GM23338 (cell line): ENCODE data around the gene FAM131B. TPM values are rescaled to one million over a fixed set of nuclear protein-coding genes. Genes with fewer than 3 reads are reported as not detected.

Experiments used
- CREB1 ChIP-seq: fragments of 250-450 bp; sonication (Bioruptor Pico); IDR thresholded peaks from 2 replicates; pipeline ENCODE4 v1.5.0; 2020; ENCODE audit warnings: low read depth, mild to moderate bottlenecking, moderate library complexity
- CTCF ChIP-seq, 2 experiments: fragments of 200-600 bp in 1 of 2; sonication (generic) in 1 of 2; conservative IDR thresholded peaks; 2 replicates each; pipeline versions ENCODE4 v1.5.1 to v1.6.1; 2016 to 2017; ENCODE audit warnings: antibody characterized with exemption in 2 of 2, low read depth in 2 of 2, mild to moderate bottlenecking in 2 of 2, moderate library complexity in 1 of 2
- EZH2 ChIP-seq: fragments of 200-600 bp; sonication (generic); IDR thresholded peaks from one replicate; pipeline ENCODE4 v1.8.0; 2017; ENCODE audit warnings: antibody characterized with exemption, mild to moderate bottlenecking, low read depth; ENCODE audit not compliant: unreplicated experiment
- EZH2phosphoT487 ChIP-seq: fragments of 200-600 bp; sonication (generic); IDR thresholded peaks from one replicate; pipeline ENCODE4 v1.8.1; 2018; ENCODE audit warnings: antibody characterized with exemption; ENCODE audit not compliant: unreplicated experiment
- JUNB ChIP-seq: IDR thresholded peaks from one replicate; pipeline ENCODE4 v1.6.1; 2016; ENCODE audit warnings: antibody characterized with exemption; ENCODE audit not compliant: unreplicated experiment
- NANOG ChIP-seq: IDR thresholded peaks from 2 replicates; pipeline ENCODE4 v1.6.1; 2016; ENCODE audit warnings: antibody characterized with exemption, borderline replicate concordance
- REST ChIP-seq: IDR thresholded peaks from one replicate; pipeline ENCODE4 v1.6.1; 2018; ENCODE audit warnings: antibody characterized with exemption; ENCODE audit not compliant: unreplicated experiment
- ZNF114 ChIP-seq: fragments of 250-450 bp; sonication (Bioruptor Pico); IDR thresholded peaks from 2 replicates; pipeline ENCODE4 v1.5.0; 2020; ENCODE audit warnings: mild to moderate bottlenecking, moderate library complexity
- ZNF331 ChIP-seq: fragments of 250-450 bp; sonication (Bioruptor Pico); IDR thresholded peaks from 2 replicates; pipeline ENCODE4 v1.5.0; 2020; ENCODE audit warnings: low read depth, mild to moderate bottlenecking, moderate library complexity
- ZNF462 ChIP-seq: fragments of 250-450 bp; sonication (Bioruptor Pico); IDR thresholded peaks from 2 replicates; pipeline ENCODE4 v1.5.0; 2020; ENCODE audit warnings: mild to moderate bottlenecking, moderate library complexity
- polyA plus RNA-seq: library from polyadenylated mRNA; unstranded; fragments of >200 nt; fragmentation: Nextera tagmentation; extraction: Ambion mirVana; gene quantifications from 2 replicates; pipeline ENCODE4 v1.2.1, GENCODE V29; 2016
- total RNA-seq: library from RNA; depleted of rRNA; stranded (reverse); fragments of >200 nt; shearing (Covaris generic); gene quantifications from 2 replicates; pipeline ENCODE4 v1.2.3, GENCODE V29; 2014

FAM131B gene
- total and polyA plus RNA-seq, 2 experiments from 2014 or later: 4.7 to 30.2 TPM

GRCh38 chr7:143382126-143382790 is 19.7 kb upstream of the FAM131B start (continued):
- no peak for TF ChIP-seq ZNF462 (CRISPR knock-in tag)
- TF ChIP-seq CTCF (conservative IDR thresholded peaks at IDR 0.05; ENCODE audit: low read depth in 2 of 2): no peak
- TF ChIP-seq EZH2phosphoT487: no peak
- no peak for TF ChIP-seq ZNF114
- no peak for TF ChIP-seq EZH2
- no peak for TF ChIP-seq NANOG
- TF ChIP-seq ZNF331 (CRISPR knock-in tag): no peak
- no peak for TF ChIP-seq JUNB
- TF ChIP-seq REST: no peak
- no peak for TF ChIP-seq CREB1 (CRISPR knock-in tag)
